GM12892 (cell line): ENCODE data around the gene CXXC4.
A peak's percentile ranks its signal among the peaks of the same experiment; 100 is the strongest.

Experiments used
- POLR2A ChIP-seq: IDR thresholded peaks from 2 replicates; pipeline ENCODE4 v1.6.1; 2011; ENCODE audit warnings: low read depth, low read length, control low read depth
- POLR2AphosphoS5 ChIP-seq: IDR thresholded peaks from 2 replicates; pipeline ENCODE4 v1.6.1; 2011; ENCODE audit warnings: low read depth, low read length, control low read depth
- TAF1 ChIP-seq: IDR thresholded peaks from 2 replicates; pipeline ENCODE4 v1.6.1; 2011; ENCODE audit warnings: low read depth, mild to moderate bottlenecking, control low read depth, low read length, borderline replicate concordance

DNA sequence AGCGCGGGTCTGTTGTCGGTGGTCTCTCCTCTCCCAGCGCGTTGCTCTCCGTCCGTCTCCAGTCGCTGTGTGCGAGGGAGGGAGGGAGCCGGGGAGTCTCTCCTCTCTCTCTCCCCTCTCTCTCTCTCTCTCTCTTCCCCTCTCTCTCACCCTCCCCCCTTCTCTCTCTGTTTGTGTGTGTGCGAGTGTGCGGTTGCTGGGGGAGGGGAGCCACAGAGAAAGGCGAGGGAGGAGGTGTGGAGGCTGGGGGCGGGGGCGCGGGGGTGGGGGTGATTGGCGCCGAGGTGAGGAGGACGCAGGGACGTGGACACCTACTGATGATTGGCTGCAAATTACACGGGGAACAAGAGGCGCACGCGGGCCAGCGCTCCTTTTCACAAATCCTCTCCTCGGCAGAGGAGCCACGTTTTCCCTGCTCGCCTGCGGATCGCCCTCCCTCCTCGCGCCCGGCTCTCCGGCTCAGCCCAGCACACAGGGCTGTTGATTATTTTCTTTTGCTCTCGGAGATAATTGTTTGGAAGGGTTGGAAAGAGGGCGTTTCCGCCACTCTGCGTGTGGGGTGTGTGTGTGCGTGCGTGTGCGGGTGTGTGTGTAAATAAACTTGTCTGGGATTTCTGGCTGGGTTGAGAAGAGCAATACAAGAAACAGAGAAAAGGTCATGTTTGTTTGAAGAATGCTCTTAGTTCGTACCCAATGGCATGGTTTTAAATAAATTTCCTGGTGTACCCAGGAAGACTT, at the start of gene CXXC4:
- TF ChIP-seq POLR2A = peak; percentile 57
- no peak for TF ChIP-seq TAF1
- TF ChIP-seq POLR2AphosphoS5 = peak; percentile 47; the same call in 1 of the 2 replicates
